GM18867 (cell line): ENCODE results near the gene IKZF1.

ENCODE experiments used
- ATAC-seq: cut with Tn5 transposase; IDR thresholded peaks from one replicate; pipeline ENCODE4 v1.9.1; 2021; ENCODE audit warnings: mild to moderate bottlenecking, moderate library complexity; ENCODE audit not compliant: unreplicated experiment

The IKZF1 gene

DNA sequence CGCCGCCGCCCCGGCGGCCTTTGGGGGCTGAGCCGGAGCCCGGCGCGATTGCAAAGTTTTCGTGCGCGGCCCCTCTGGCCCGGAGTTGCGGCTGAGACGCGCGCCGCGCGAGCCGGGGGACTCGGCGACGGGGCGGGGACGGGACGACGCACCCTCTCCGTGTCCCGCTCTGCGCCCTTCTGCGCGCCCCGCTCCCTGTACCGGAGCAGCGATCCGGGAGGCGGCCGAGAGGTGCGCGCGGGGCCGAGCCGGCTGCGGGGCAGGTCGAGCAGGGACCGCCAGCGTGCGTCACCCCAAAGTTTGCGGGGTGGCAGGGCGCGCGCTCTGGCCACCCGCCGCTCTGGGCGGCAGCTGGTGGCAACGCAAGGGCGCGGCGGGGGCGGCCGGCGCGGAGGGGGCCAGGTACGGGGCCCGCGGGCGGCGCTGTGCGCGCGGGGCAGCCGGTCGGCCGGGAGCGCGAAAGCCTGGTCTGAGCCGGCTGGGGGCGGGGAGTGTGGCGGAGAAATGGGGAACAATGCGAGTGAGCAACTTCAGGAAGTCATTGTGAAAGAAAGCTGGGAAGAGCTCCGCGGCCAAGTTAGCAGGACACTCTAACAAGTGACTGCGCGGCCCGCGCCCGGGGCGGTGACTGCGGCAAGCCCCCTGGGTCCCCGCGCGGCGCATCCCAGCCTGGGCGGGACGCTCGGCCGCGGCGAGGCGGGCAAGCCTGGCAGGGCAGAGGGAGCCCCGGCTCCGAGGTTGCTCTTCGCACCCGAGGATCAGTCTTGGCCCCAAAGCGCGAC, at the start of gene IKZF1:
Gene IKZF1 (plus strand): TSS at position 588 of the 782 bp plus-strand sequence. CDS start 14,346 bp downstream, outside the sequence.
- ATAC-seq: peak; percentile 46

DNA sequence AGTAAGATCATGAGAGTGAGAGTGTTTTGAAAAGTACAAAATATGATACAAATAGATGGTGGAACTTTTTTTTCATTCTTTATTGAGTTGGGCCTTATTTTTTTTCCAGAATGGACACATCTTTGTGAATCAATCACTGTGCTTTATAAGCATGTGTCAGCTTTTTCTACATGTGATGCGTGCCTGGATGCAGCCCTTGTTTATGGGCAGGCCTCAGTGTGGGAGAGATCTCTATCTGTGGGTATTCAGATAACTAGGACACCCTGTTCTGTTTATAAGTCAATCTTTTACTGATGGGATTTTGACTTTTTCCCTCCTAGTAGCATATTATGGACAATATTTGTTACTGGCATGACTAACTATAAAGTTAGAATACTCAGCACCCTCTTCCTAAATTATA, 42.9 kb upstream of the IKZF1 start:
- ATAC-seq: no peak

DNA sequence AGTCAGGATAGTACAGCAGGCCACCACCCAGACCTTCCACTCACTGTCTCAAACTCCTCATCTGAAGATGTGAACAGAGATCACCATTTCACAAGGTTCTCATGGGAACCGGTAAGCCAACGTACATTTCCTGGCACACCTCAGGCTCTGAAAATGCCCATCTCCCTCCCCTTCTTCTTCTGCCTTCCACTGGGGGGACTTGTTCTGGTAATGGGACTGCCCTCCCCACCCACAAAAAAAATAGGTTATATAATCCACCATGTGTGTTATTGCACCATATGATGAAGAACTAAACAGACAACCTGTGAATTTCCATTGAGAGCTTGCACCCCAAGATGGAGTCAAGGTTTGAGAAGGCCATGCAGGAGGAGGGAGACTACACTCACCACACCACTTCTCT, 42.1 kb upstream of the IKZF1 start:
- ATAC-seq: peak; percentile 4

DNA sequence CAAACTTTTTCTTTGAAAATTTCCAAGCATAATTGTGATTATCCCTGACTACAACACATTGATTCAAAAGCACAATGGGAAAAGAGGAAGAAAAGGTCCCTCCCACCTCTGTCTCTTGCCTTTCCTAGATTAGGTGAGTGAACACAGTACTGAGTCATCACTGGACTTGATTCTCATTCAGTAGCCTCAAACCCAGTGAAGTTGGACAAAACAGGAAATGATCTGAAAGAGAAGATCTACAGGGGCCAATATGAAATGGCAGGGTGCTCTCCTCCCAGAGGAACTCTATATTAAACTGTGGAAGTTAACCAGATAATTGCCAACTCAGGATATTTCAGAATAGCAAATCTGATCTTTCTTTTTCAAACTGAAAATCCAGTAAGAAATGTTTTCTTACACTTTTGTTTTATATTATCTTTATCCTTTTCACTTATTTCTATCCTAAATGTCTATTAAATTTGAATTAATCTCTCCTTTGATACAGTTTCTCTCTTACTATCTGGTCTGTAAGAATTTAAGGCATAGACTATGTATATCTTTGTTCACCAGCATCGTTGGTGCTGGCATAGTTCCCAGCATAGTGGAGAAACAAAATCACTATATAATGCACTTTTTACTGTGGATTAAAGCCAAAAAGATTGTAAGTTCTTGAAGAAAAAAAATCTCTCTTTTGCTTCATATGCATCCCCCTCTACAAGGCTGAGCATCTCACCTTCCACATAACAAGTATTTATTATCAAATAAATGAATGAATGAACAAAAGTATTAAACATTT, 41.4 kb upstream of the IKZF1 start:
- ATAC-seq: peak; percentile 59

DNA sequence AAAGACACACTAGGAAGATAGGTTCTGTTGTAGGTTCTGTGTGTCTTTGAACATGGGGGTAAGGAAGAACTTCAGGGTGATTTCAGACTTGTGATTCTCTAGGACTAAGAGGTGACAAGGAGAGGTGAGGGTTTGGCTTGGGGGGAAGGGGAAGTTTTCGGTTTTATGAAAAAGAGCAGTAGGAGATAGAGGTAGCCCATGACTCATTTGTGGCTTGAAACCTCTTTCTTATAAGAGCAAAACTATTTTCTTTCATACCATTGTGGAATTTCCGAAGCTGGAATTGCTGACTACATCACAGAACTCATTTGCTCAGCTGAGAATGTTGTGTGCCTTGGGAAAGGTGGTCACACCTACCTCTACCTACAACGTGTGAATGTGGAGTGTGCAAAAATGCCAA, 39.6 kb upstream of the IKZF1 start:
- ATAC-seq: no peak

DNA sequence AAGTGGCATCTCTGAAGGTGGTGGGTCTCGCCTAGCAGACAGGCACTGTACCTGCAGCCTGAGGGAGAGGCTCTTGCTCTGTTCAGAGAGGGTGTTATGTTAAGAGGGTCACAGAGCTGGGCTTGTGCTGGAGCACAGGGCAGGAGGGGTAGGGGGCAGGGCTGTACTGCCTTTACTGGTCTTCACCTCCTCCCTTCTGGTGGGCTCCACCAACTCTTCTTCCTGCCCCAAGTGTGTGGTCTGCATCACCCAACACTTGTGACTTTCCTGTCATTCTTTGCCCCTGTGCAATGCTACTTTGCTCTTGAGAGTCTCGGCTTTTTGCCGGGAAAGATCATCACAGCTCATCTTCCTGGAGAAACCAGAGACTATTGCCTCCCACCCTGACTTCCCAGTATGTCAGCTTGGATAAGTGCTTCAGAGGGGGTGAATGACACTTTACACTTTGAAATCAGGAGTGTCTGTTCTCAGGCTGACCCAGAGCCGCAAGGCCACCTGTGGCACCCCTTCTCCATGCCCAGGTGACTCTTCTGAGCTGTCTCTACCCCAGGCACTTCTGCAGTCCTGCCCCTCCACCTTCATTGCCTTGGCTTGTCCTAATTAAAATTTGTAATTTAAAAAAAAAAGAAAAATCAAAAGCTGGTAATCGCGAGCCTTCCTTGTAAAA, 38.4 kb upstream of the IKZF1 start:
- ATAC-seq: no peak

DNA sequence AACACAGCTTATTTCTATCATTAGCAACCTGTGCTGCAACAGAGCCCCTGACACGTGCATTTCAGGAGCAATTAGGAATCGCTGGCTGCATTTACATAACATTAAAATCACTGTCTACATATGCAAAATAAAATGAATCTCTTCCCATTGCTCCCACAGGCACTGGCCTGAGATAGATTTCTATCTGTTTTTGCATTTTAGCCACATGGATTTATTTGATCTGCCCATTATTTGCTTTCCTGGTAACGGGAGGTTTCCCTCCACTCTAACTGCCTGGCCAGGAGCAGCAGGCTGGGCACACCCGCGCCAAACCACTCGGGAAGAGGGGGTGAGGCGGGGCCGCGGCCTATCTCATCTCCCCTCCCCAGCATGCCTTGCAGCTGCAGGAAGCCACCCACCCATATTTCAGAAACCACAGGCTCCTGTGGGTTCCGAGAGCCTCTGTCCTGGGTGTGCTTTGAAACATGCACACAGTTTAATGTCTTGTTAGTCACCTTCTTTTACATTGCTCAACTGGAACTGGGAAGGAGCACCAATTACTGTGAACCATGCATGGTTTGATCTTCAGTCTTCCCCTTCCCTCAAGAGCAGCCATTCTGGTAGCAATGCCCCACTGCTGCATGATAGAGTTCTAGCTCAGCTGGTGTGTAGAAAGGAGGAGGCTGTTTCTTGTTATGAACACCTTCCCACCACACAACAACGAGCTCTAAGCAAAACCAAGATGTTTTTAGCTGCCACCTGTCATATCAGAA, 37.7 kb upstream of the IKZF1 start:
- ATAC-seq: peak; percentile 53

DNA sequence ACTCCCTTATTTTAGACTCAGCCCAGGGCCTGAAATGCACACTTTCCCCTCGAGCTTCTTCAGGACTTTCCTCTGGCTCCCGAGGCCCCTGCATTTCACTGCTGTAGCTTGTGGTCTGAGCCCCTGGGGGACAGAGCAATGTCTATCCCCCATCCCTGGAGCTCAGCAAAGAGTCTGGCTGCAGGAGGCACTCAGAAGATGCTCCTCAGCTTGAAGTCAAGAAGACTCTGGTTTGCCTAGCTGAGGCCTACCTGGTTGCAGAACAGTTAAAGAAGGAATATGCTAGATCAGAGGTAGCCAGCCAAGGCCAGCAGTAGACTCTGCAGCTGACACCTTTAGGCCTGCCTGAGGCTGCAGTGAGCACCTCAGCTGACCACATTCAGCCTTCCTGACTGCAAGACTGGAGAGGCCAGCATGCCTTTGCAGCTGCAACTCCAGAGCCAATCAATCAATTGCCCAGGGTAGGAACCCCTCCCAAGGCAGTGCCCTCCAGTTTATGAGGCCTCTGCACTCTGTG, 36.9 kb upstream of the IKZF1 start:
- no peak for ATAC-seq

DNA sequence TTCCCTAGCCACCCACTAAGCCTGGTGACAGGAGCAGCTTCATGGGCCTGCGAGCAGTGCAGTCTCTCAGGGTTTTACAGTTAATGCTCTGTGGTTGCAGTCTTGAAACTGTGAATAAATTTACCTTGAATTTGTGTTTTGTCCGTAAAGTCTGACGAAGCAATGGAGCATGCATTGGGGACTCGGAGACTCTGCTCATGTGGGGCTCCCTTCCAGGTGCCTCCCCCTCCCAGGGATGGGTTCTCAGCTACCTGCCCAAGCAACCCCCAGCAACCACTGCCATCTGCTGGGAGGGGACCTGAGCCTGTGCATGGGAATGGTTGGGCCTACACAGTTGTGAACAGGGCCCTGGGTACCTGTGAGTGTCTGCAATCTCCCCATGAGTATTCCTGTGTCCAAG, 36.3 kb upstream of the IKZF1 start:
- ATAC-seq: peak; percentile 31

DNA sequence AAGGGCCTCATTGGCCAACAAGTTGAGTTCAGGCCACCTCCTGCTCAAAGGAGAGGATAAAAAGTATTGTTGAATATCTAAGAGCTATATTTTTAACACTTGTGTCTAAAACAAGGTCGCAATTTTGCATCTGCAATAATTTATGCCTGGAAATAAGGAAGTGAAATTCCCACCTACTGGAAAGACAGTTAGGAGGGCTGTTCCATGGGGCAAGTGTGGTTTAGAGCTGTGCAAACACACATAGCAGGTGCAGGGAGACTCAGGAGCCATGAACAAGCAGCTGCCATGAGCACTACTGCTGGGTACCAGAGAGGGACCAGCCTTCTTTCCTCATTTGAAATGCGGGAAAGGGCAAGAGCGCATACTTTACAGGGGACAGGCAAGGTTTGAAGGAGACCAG, 35.5 kb upstream of the IKZF1 start:
- ATAC-seq: no peak

DNA sequence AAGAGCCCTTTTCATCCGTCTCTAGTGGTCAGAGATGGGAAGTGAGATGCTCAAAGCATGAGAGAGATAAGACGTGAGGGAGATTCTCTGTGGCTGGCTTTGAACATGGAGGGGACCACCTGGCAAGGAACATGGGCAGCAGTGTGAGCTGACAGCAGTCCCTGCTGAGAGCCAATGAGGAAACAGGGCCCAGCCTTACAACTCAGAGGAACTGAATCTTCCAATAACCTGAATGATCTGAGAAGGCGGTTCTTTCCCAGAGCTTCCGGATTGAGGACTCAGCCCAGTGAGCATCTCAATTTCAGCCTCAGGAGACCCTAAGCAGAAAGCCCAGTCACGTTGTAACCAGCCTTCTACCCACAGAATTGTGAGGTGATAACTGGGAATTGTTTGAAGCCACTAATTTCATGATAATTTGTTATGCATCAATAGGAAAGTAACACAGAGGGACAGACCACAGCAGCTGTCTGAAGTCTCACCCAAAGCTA, 33.9 kb upstream of the IKZF1 start:
- ATAC-seq: peak; percentile 24

DNA sequence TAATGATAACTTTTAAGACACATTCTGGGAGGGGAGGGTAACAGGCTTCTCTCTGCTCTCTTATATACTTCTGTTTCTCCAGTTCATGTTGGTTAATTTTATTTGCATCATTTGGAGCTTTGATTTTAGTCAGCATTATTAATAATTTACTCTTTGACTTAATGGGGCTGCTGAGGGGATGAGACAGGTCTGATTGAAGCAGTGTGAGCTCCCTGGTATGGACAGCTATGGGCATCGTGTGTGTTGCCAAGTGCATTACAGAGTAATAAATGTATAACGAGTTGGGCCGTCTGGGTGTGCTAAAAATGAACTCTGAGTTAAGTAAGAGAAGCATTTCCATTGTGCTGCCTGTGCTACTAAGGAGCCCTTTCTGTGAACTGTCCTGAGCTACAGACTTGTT, 31.7 kb upstream of the IKZF1 start:
- no peak for ATAC-seq

DNA sequence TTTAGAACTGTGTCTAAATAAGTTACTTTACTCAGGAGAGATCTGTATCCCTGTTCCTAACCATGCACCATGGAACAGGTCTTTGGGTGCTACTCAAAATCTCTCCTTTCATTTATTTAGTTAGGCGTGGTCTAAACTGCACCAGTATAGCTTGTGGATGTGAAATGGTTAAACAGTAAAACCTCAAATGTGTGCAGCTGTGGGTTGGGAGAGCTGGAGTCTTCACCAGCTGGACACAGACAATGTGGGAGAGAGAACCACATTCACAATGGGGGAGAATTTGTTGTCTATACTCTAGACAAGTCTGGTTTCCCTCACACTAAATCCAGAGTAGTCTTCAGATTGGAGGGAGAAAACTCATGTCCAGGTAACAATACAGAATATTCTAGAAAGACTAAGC, 31.2 kb upstream of the IKZF1 start:
- no peak for ATAC-seq

DNA sequence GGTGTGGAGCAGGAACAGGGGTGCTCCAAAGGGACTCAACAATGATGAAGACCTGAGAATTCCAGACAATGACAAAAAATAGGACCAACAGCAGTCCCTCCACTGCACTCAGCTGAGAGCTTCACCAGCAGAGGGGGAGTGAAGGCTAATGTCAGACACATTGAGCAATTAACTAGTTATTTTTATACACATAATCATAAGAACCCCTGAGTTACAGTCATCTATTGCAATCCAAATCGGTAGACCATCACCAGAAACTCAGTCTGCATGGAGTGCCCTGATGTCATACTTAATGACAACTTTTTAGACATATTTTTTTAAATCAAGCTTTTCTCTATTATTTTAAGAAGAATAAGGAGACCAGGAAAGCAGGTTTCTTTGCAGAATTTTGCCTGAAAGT, 30.6 kb upstream of the IKZF1 start:
- ATAC-seq: no peak

DNA sequence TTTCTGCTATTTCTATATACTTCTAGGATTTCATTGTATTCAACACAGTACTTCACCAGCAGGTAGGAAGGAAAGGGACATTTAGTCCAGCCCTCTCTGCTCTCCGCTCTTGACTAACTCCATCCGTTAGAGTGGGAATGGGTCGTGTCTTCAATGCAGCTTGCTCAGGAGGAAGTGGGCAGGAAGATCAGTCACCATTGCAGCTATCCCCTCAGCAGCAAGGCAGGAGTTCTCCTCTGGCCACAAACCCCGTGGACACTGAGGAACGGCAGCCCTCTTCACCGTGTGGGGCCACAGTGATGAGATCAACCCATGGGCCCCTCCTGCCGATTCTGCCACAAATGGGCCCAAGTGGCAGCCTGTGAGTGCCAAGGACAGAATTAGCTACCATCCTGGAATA, 30.2 kb upstream of the IKZF1 start:
- no peak for ATAC-seq

DNA sequence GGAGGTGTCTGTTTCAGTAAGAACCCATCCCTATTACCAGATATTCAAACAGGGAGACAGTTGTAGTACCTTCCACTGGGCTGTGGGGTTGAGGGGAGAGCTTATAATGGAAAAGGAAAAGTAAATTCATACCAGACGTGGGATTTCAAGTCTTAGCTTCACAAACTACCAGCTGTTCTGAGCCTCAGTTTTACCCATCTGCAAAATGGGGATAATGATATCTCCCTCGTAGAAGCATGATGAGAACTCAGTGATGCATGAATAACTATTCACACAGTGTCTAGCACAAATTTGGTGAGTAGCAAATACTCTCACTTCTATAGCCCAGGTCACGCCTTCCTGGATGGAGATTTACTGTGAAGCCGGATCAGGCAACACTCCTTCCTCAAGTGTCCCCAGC, 29.1 kb upstream of the IKZF1 start:
- ATAC-seq: no peak

DNA sequence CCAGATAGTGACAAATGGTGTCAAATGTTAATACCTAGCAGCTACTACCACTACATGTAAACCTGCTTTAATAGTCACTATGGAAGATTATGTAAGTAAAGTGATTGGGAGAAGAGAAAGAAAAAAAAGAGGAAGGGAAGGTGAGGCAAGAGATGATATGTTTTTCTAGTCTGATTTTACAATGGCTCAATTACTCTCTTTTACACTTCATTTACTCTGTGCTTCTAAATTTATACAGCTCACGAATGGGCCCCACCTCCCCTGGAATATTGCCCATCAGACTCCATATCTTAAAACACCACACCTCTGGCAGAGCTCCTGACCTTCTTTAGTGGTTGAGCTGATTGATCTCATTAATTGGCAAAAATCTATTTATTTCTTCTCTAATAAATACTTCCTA, 28.0 kb upstream of the IKZF1 start:
- ATAC-seq: no peak

DNA sequence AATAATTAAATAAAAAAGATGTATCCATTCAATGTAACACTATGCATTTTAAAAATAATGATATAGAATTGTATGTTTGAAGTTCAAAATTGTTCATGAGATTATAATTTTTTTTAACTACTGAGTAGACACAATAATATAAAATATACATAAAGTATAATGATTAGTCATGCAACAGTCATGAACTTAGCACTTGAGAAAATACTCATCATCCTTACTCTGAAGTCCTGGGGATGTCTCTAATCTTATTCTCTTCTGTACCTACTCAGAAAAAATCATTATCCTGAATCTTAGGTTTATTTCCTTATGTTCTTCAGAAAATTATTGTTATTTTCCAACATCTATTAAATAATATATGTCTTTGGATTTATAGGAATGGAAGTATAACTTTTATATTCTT, 26.4 kb upstream of the IKZF1 start:
- ATAC-seq: no peak

DNA sequence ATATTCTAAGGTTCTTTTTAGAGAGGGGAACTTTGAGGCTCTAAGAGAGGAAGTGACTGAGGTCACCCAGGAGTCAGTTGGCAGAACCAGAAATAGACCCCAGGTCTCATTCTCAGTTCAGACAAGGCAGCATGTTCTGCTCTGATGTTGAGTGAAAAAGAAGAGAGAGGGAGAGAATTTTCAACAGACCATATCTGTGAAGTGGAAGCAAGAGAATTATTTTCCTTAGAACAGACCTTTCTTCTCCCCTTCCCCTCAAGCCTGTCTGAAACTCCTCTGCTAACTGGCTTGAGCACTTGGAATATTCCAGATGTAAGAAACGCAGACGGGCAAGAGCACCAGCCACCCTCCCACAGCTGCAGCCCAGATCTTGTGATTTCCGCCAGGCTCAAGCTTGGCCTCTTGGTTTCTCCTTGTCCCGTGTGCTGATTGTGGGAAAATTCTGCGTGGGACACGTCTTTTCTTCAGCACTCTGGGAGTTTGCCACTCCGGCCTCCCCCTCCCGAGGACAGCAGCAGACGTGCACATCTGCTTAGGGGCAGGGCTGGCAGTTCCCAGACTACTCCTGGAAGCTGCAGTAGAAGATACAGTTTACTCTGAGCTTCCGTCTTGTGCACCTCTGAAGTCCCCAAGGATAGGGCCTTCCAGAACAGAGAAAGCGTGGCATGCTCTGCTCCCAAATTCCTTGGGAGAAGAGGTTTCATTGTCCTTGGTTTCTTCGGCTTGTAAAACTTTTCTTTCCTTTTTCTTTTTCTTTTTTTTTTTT, 22.7 kb upstream of the IKZF1 start:
- ATAC-seq: peak; percentile 96
